Keratinocyte (primary cell): ENCODE data around the gene ELP4.

Source experiments
- CTCF ChIP-seq, 3 experiments: IDR thresholded peaks in 1 of 3; conservative IDR thresholded peaks in 1 of 3; optimal IDR thresholded peaks in 1 of 3; 2 replicates in 2 of 3; 3 replicates in 1 of 3; pipeline versions ENCODE3 to v1.5.1; 2011; ENCODE audit warnings: low read length in 3 of 3, mild to moderate bottlenecking in 3 of 3, moderate library complexity in 2 of 3, control low read depth in 1 of 3, inconsistent platforms in 1 of 3; ENCODE audit not compliant: insufficient read depth in 2 of 3; ENCODE audit errors: extremely low read depth in 1 of 3
- EZH2 ChIP-seq: IDR thresholded peaks from one replicate; pipeline ENCODE4 v1.6.1; 2012; ENCODE audit warnings: inconsistent platforms, mild to moderate bottlenecking, low read length, moderate library complexity

- TF ChIP-seq CTCF (optimal IDR thresholded peaks at IDR 0.05 in 1 of 3, IDR thresholded peaks at IDR 0.05 in 1 of 3, conservative IDR thresholded peaks at IDR 0.05 in 1 of 3; ENCODE audit: extremely low read depth in 1 of 3, insufficient read depth in 2 of 3, low read length in 3 of 3) (no peak), EZH2 (no peak)
These were observed 142.3 kb downstream of the ELP4 start for GRCh38 chr11:31651822-31652221.
